Esophagus muscularis mucosa (tissue), 4 donors: ENCODE measurements around the gene GON4L. TPM values are rescaled to one million over a fixed set of nuclear protein-coding genes. Genes with fewer than 3 reads are reported as not detected.

Experiments used
- DNase-seq: peaks from one replicate; pipeline ENCODE4 v3.0.0-alpha.2; 2017; ENCODE audit errors: extremely low spot score
- H3K27ac ChIP-seq, 4 donors: fragments of 200-600 bp; sonication (generic); replicated peaks in 1 of 4; 1 replicate in 3 of 4; 2 replicates in 1 of 4; pipeline ENCODE4 v1.5.1; 2016 to 2019; ENCODE audit warnings: mild to moderate bottlenecking in 1 of 4
- H3K27me3 ChIP-seq, 4 donors: fragments of 200-600 bp; sonication (generic); one replicate each; pipeline versions ENCODE4 v1.5.1 to v1.6.0; 2016 to 2019
- H3K36me3 ChIP-seq, 4 donors: fragments of 200-600 bp; sonication (generic); one replicate each; pipeline ENCODE4 v1.5.1; 2016 to 2019
- H3K4me1 ChIP-seq, 4 donors: fragments of 200-600 bp; sonication (generic); one replicate each; pipeline ENCODE4 v1.5.1; 2016 to 2019
- H3K4me3 ChIP-seq, 4 donors: fragments of 200-600 bp; sonication (generic); 1 replicate in 2 of 4; 2 replicates in 2 of 4; pipeline ENCODE4 v1.5.1; 2016 to 2019; ENCODE audit warnings: mild to moderate bottlenecking in 4 of 4, moderate library complexity in 1 of 4
- H3K9me3 ChIP-seq, 4 donors: fragments of 200-600 bp; sonication (generic); 1 replicate in 3 of 4; 2 replicates in 1 of 4; pipeline ENCODE4 v1.5.1; 2016 to 2019
- EP300 ChIP-seq: sonication (generic); formaldehyde crosslinking; IDR thresholded peaks from one replicate; pipeline ENCODE4 v1.6.1; 2017; ENCODE audit warnings: antibody characterized with exemption
- POLR2A ChIP-seq: fragments of 450-650 bp; IDR thresholded peaks from one replicate; pipeline ENCODE4 v1.6.1; 2017; ENCODE audit warnings: antibody characterized with exemption, moderate library complexity, mild to moderate bottlenecking, low read depth
- POLR2AphosphoS5 ChIP-seq, 2 donors: sonication (generic); formaldehyde crosslinking; IDR thresholded peaks; one replicate each; pipeline ENCODE4 v1.6.1; 2017; ENCODE audit warnings: antibody characterized with exemption in 2 of 2
- WGBS: methylation state at CpG from one replicate; pipeline ENCODE4 v1.1.5; 2018; 5-methylcytosine and 5-hydroxymethylcytosine counted together
- intact Hi-C: fragments of 100-400 bp; cut with DNase I; formaldehyde crosslinking; loops from one replicate; pipeline ENCODE4 v1.15.1; 2023
- total RNA-seq, 4 donors: library from RNA; depleted of rRNA; stranded (reverse); fragments of >200 nt; gene quantifications; one replicate each; pipeline versions ENCODE4 v1.1.0 to v1.2.1, GENCODE V29; 2016
- TF ChIP-seq, protein P1 (sequence below), 3 experiments: fragments of 200-600 bp in 2 of 3; fragments of 450-650 bp in 1 of 3; sonication (generic) in 2 of 3; IDR thresholded peaks; one replicate each; pipeline ENCODE4 v1.5.1; 2017 to 2019; ENCODE audit warnings: antibody characterized with exemption in 3 of 3, mild to moderate bottlenecking in 2 of 3, moderate library complexity in 1 of 3

GON4L gene
- total RNA-seq, 4 donors from 2014 or later, result 26.5 to 49.8 (median 28.3) TPM

DNA sequence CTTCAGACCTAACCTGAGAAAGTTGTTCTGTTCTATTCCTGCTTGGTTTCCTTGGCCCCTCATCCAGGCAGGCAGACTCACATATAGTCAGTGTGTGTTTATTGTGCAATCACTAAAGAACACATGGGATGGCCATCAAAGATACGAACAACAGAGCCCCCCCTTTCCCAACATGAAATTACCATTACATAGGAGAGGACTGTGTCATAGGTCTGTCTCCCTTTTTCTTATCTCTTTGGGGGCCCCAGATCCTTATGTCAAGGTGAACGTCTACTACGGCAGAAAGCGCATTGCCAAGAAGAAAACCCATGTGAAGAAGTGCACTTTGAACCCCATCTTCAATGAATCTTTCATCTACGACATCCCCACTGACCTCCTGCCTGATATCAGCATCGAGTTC lies 23.9 kb upstream of the GON4L start:
- Histone ChIP-seq H3K4me3 (no peak overlapping the region), H3K4me1 (peaks cover 0 to 8% (median 0%) of the 10 kb centered on the region in 4 donors), H3K36me3 (peaks cover 8 to 38% (median 23%) of the 10 kb centered on the region in 4 donors), H3K27me3 (no peaks in the 10 kb centered on the region), H3K9me3 (no peaks in the 10 kb centered on the region), H3K27ac (no peak overlapping the region)
- WGBS, result 91% methylated on average over 6 of the region's 6 CpGs
- TF ChIP-seq, protein P1, sequence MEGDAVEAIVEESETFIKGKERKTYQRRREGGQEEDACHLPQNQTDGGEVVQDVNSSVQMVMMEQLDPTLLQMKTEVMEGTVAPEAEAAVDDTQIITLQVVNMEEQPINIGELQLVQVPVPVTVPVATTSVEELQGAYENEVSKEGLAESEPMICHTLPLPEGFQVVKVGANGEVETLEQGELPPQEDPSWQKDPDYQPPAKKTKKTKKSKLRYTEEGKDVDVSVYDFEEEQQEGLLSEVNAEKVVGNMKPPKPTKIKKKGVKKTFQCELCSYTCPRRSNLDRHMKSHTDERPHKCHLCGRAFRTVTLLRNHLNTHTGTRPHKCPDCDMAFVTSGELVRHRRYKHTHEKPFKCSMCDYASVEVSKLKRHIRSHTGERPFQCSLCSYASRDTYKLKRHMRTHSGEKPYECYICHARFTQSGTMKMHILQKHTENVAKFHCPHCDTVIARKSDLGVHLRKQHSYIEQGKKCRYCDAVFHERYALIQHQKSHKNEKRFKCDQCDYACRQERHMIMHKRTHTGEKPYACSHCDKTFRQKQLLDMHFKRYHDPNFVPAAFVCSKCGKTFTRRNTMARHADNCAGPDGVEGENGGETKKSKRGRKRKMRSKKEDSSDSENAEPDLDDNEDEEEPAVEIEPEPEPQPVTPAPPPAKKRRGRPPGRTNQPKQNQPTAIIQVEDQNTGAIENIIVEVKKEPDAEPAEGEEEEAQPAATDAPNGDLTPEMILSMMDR (IDR thresholded peaks at IDR 0.05), result no peak
- no peak for TF ChIP-seq EP300
- intact Hi-C loops, result no loop called here
- no peak for DNase-seq

DNA sequence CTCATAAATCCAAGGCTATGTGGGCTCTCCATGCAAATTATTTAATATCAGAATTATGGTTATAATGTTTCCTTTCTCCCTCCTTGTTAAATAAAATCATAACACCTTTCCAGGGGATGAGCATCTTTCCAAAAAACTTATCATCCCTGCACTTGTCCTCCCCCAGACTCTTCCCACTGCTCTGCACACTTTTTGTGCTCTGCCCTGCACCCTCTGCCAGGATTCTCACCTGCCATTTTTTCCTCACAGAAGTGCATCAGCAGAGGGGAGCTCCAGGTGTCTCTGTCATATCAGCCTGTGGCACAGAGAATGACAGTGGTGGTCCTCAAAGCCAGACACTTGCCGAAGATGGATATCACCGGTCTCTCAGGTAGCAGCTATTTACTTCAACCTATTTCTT lies 23.2 kb upstream of the GON4L start:
- Histone ChIP-seq H3K36me3 (peaks cover 8 to 38% (median 23%) of the 10 kb centered on the region in 4 donors), H3K27me3 (no peaks in the 10 kb centered on the region), H3K4me1 (peaks cover 0 to 8% (median 0%) of the 10 kb centered on the region in 4 donors), H3K9me3 (no peaks in the 10 kb centered on the region), H3K4me3 (no peak overlapping the region), H3K27ac (no peak overlapping the region)
- TF ChIP-seq, protein P1 (IDR thresholded peaks at IDR 0.05), result no peak
- no peak for TF ChIP-seq POLR2A
- DNase-seq, result no peak
- intact Hi-C loops, result no loop called here
- WGBS, result 93% methylated on average over 2 of the region's 2 CpGs

GRCh38 chr1:155877945-155878344 lies 20.9 kb upstream of the GON4L start:
- Histone ChIP-seq H3K9me3 (no peaks in the 10 kb centered on the region), H3K27me3 (no peaks in the 10 kb centered on the region), H3K36me3 (peaks cover 8 to 34% (median 24%) of the 10 kb centered on the region in 4 donors), H3K4me1 (peaks cover 0 to 7% (median 0%) of the 10 kb centered on the region in 4 donors), H3K27ac (no peak overlapping the region), H3K4me3 (no peak overlapping the region)
- TF ChIP-seq POLR2AphosphoS5 (IDR thresholded peaks at IDR 0.05), result no peak
- TF ChIP-seq, protein P1 (IDR thresholded peaks at IDR 0.05), result no peak
- TF ChIP-seq EP300, result no peak
- no peak for DNase-seq
- intact Hi-C loops, result no loop called here
- WGBS, result 100% methylated on average over 2 of the region's 2 CpGs

DNA sequence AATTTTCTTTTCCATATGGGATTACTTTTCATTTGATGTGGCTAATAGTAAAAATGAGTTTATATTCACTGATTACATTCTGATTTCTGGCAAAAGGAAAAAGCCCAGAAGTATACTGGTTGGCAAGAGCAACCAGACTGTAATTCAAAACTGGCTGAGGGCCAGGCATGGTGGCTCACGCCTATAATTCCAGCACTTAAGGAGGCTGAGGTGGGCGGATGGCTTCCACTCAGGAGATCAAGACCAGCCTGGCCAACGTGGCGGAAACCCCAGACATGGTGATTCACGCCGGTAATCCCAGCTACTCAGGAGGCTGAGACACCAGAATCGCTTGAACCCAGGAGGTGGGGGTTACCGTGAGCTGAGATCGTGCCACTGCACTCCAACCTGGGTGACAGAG lies 16.8 kb upstream of the GON4L start:
- no peaks in the 10 kb centered on the region for H3K9me3 ChIP-seq
- H3K4me1 ChIP-seq, result peaks cover 0 to 18% (median 10%) of the 10 kb centered on the region in 4 donors
- DNase-seq, result no peak
- no peaks in the 10 kb centered on the region for H3K27me3 ChIP-seq
- intact Hi-C loops, result no loop called here
- TF ChIP-seq POLR2A (no peak), POLR2AphosphoS5 (IDR thresholded peaks at IDR 0.05) (no peak), EP300 (no peak)
- TF ChIP-seq, protein P1 (IDR thresholded peaks at IDR 0.05), result no peak
- no peak overlapping the region for H3K4me3 ChIP-seq
- no peak overlapping the region for H3K27ac ChIP-seq
- WGBS, result 61% methylated on average over 9 of the region's 9 CpGs
- peaks cover 0 to 12% (median 4%) of the 10 kb centered on the region in 4 donors for H3K36me3 ChIP-seq

DNA sequence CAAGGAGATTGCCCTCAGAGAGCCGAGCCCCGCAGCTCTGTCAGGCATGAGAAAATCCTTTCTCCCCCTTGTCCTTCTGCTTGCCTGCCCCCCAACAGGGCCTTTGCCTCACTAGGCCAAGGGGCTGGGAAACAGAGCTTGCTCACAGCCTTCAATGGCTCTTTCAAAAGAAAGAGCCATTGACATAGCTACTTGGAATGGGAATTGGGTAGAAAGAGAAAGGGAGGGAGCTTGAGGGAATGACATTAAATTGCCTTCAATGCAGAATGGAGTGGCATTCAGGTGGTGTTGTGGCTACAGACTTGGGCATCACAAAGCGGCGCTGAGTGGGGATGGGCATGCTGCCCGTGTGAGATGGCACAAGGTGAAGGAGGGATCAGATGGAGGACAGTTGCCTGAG lies 15.5 kb upstream of the GON4L start:
- H3K4me3 ChIP-seq, result no peak overlapping the region
- DNase-seq, result no peak
- WGBS, result 95% methylated on average over 5 of the region's 5 CpGs
- peaks cover 0 to 22% (median 9%) of the 10 kb centered on the region in 4 donors for H3K36me3 ChIP-seq
- TF ChIP-seq EP300 (no peak), POLR2AphosphoS5 (IDR thresholded peaks at IDR 0.05) (no peak), POLR2A (no peak)
- TF ChIP-seq, protein P1 (IDR thresholded peaks at IDR 0.05), result no peak
- no peaks in the 10 kb centered on the region for H3K27me3 ChIP-seq
- H3K4me1 ChIP-seq, result peaks cover 0 to 18% (median 10%) of the 10 kb centered on the region in 4 donors
- peak overlapping the region in 3 of 4 donors; percentile 3 to 48 (median 31) for H3K27ac ChIP-seq
- intact Hi-C loops, result no loop called here
- no peaks in the 10 kb centered on the region for H3K9me3 ChIP-seq
